T-helper 2 cell treated with Interferon-gamma antibody and Interleukin-4, amounts not matched to agents 5 μg/mL and 100 μg/mL, for 36 hours (primary cell): ENCODE data around the gene IL1B.
"Not testable (repeated sequence)": the region's sequence is repeated elsewhere in the genome, so short reads cannot be mapped to it uniquely, and the experiment has no call there.

ENCODE experiments used
- DNase-seq: peaks from one replicate; pipeline ENCODE4 v3.0.0; 2021; ENCODE audit warnings: low spot score
- H3K27ac Mint-ChIP-seq: one replicate; pipeline ENCODE4 v1.8.0; 2021; ENCODE audit warnings: mild to moderate bottlenecking, mixed read lengths
- H3K27me3 Mint-ChIP-seq: one replicate; pipeline ENCODE4 v1.8.0; 2021; ENCODE audit warnings: low read depth, mixed read lengths
- H3K36me3 Mint-ChIP-seq: one replicate; pipeline ENCODE4 v1.8.0; 2021; ENCODE audit warnings: low read depth, mixed read lengths
- H3K4me1 Mint-ChIP-seq: one replicate; pipeline ENCODE4 v1.8.0; 2021; ENCODE audit warnings: low read depth, mixed read lengths
- H3K4me3 Mint-ChIP-seq: one replicate; pipeline ENCODE4 v1.8.0; 2022; ENCODE audit warnings: mild to moderate bottlenecking, moderate library complexity, mixed read lengths
- H3K9me3 Mint-ChIP-seq: one replicate; pipeline ENCODE4 v1.8.0; 2021; ENCODE audit warnings: mixed read lengths

IL1B gene

DNA sequence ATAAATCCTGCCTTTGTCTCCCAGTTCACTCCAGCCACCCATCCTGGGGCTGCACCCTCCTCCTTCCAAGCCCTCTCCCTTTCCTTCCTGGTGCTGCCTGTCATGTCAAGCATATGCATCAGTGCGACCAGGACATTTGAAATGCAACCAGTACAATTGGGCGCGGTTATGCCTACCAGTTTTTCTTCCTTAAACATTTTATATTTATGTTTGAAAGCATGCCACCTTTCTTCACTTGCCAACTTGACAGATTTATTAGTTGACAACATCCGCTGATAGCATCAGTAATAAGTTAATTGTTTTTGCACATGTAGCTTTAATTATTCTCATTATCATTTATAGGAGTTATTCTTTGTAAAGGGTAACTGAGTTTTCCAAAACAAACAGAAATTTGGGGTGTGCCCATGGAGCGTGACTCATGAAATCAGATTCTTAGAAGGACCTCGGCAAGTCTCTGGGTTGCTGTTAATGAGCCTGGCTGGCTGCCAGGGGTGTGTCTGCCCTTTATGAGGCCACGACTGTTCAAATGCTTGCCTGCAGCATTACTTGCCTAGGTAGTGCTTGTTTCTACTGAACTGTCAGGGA, 32.8 kb upstream of the IL1B start:
- peaks cover 8% of the 10 kb centered on the region for H3K4me1 Mint-ChIP-seq
- no peak overlapping the region for H3K4me3 Mint-ChIP-seq
- no peaks in the 10 kb centered on the region for H3K36me3 Mint-ChIP-seq
- H3K27ac Mint-ChIP-seq = no peak overlapping the region
- H3K9me3 Mint-ChIP-seq = peaks cover 10% of the 10 kb centered on the region
- no peak for DNase-seq
- peaks cover 35% of the 10 kb centered on the region for H3K27me3 Mint-ChIP-seq

GRCh38 chr2:112867701-112868631, 31.4 kb upstream of the IL1B start:
- H3K36me3 Mint-ChIP-seq = no peaks in the 10 kb centered on the region
- peaks cover 26% of the 10 kb centered on the region for H3K27me3 Mint-ChIP-seq
- H3K4me1 Mint-ChIP-seq = peaks cover 8% of the 10 kb centered on the region
- H3K4me3 Mint-ChIP-seq = no peak overlapping the region
- no peak for DNase-seq
- H3K27ac Mint-ChIP-seq = no peak overlapping the region
- peaks cover 14% of the 10 kb centered on the region for H3K9me3 Mint-ChIP-seq

DNA sequence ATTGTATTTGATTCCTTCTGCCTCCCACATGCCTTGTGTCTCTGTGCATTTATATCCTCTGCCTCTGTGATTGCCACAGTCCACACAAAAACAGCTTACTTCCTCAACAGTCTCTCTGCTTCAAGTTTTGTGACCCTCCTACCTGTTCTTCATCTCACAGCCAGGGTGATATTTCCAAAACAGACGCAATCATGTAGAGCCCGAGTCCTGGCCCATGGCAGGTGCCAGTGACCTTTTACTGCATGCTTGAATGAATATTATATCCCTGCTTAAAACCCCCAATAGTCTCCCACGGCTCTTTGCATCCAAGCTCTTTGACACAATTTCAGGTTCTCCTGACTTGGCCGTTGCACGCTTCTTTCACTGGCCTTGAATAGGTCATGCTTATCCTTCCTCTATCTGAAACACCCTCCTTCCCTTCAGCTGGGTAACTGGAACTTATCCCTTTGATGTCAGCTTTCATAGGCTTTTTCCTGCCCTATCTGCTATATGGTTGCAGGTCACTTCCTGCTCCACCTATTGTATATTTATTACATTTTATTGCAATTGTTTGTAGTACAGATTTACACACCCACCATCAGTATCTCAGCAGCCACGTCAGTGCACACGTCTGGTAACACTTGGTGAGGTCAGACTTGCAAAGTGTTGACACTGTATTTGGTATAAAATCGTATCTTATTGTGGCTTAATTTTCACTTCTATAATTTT, 29.7 kb upstream of the IL1B start:
- Mint-ChIP-seq H3K36me3 (no peaks in the 10 kb centered on the region), H3K9me3 (peaks cover 24% of the 10 kb centered on the region), H3K4me1 (peaks cover 8% of the 10 kb centered on the region), H3K4me3 (no peak overlapping the region), H3K27ac (no peak overlapping the region), H3K27me3 (peaks cover 12% of the 10 kb centered on the region)
- no peak for DNase-seq

DNA sequence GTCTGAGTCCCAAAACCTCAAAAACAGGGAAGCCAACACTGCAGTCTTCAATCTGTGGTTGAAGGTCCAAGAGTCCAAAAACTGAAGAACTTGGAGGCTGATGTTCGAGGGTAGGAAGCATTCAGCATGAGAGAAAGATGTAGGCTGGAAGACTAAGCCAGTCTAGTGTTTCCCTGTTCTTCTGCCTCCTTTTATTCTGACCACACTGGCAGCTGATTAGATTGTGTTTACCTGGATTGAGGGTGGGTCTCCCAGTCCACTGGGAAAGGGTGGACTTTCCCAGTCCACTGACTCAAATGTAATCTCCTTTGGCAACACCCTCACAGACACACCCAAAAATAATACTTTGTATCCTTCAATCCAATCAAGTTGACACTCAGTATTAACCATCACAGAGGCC, 27.5 kb upstream of the IL1B start:
- no peak overlapping the region for H3K27ac Mint-ChIP-seq

GRCh38 chr2:112859406-112860183, 23.0 kb upstream of the IL1B start:
- H3K27ac Mint-ChIP-seq, H3K4me1 Mint-ChIP-seq, DNase-seq, H3K4me3 Mint-ChIP-seq, H3K36me3 Mint-ChIP-seq: not testable (repeated sequence)
- peaks cover 10% of the 10 kb centered on the region for H3K27me3 Mint-ChIP-seq
- H3K9me3 Mint-ChIP-seq = peaks cover 48% of the 10 kb centered on the region

More for the DNA sequence above, 27.5 kb upstream of the IL1B start:
- Mint-ChIP-seq H3K9me3 (peaks cover 39% of the 10 kb centered on the region), H3K4me1 (peaks cover 6% of the 10 kb centered on the region), H3K4me3 (no peak overlapping the region), H3K27me3 (peaks cover 2% of the 10 kb centered on the region), H3K36me3 (peaks cover under 1% of the 10 kb centered on the region)
- no peak for DNase-seq

- Mint-ChIP-seq H3K4me1 (no peaks in the 10 kb centered on the region), H3K27ac (no peak overlapping the region), H3K9me3 (no peaks in the 10 kb centered on the region), H3K4me3 (no peak overlapping the region), H3K36me3 (no peaks in the 10 kb centered on the region), H3K27me3 (peaks cover 17% of the 10 kb centered on the region)
- no peak for DNase-seq
These were observed 14.0 kb upstream of the IL1B start for GRCh38 chr2:112850588-112850987.

GRCh38 chr2:112849956-112850355, 13.4 kb upstream of the IL1B start:
- no peak for DNase-seq
- H3K27me3 Mint-ChIP-seq = peaks cover 15% of the 10 kb centered on the region
- no peaks in the 10 kb centered on the region for H3K4me1 Mint-ChIP-seq
- H3K9me3 Mint-ChIP-seq = no peaks in the 10 kb centered on the region
- H3K4me3 Mint-ChIP-seq = no peak overlapping the region
- no peak overlapping the region for H3K27ac Mint-ChIP-seq
- no peaks in the 10 kb centered on the region for H3K36me3 Mint-ChIP-seq

- H3K4me3 Mint-ChIP-seq = no peak overlapping the region
- no peaks in the 10 kb centered on the region for H3K36me3 Mint-ChIP-seq
- no peaks in the 10 kb centered on the region for H3K4me1 Mint-ChIP-seq
- H3K27ac Mint-ChIP-seq = no peak overlapping the region
- H3K27me3 Mint-ChIP-seq = peaks cover 17% of the 10 kb centered on the region
- H3K9me3 Mint-ChIP-seq = no peaks in the 10 kb centered on the region
- no peak for DNase-seq
These were observed 12.3 kb upstream of the IL1B start for GRCh38 chr2:112848833-112849232.

DNA sequence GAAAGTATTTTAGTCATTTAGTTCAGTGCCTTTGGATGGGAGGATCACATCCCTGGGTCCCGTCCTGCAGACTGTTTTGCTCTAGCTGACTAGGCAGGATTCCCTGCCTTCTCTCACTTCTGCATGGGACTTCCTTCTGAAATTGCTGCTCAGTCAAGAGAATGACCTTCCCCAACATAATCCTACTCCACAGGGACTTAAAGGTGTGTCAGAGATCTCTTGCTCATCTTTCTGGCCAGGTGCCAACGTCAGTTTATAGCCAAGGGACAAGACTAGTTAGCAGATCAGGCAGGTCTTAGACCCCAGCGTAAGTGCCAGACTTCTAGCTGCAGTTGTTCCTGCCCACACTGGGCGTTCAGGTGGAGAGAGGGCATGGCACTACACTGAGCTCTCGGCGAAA, 9.5 kb upstream of the IL1B start:
- Mint-ChIP-seq H3K27ac (no peak overlapping the region), H3K4me3 (no peak overlapping the region), H3K4me1 (no peaks in the 10 kb centered on the region), H3K9me3 (no peaks in the 10 kb centered on the region), H3K27me3 (peaks cover 32% of the 10 kb centered on the region), H3K36me3 (no peaks in the 10 kb centered on the region)
- DNase-seq = no peak

DNA sequence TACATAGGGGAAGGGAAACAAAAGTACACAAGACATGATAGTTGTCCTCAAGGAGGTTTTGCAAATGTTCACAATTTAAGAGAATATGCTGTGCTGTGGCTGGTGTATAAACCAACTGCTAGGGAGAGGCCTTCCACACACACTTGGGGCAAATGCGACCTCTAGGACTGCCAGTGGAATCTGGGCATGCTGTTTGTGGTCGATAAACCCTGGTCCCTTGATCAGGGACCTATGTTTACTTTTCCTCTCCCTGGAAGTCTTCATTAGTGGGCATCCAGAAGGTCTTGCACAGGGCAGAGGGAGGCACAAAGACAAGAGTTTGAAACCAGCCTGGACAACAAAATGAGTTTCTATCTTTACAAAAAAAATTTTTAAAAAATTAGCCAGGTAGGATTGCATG, 7.3 kb upstream of the IL1B start:
- H3K36me3 Mint-ChIP-seq = no peaks in the 10 kb centered on the region
- no peaks in the 10 kb centered on the region for H3K4me1 Mint-ChIP-seq
- H3K9me3 Mint-ChIP-seq = no peaks in the 10 kb centered on the region
- no peak overlapping the region for H3K4me3 Mint-ChIP-seq
- H3K27me3 Mint-ChIP-seq = peaks cover 40% of the 10 kb centered on the region
- no peak for DNase-seq
- H3K27ac Mint-ChIP-seq = no peak overlapping the region

- H3K4me3 Mint-ChIP-seq = no peak overlapping the region
- no peak overlapping the region for H3K27ac Mint-ChIP-seq
- no peak for DNase-seq
- H3K27me3 Mint-ChIP-seq = peaks cover 41% of the 10 kb centered on the region
- no peaks in the 10 kb centered on the region for H3K36me3 Mint-ChIP-seq
- no peaks in the 10 kb centered on the region for H3K9me3 Mint-ChIP-seq
- H3K4me1 Mint-ChIP-seq = no peaks in the 10 kb centered on the region
These were observed 6.7 kb upstream of the IL1B start for GRCh38 chr2:112843288-112843687.

GRCh38 chr2:112841295-112842044, 4.9 kb upstream of the IL1B start:
- H3K4me3 Mint-ChIP-seq = no peak overlapping the region
- DNase-seq = no peak

GRCh38 chr2:112840068-112840445, 3.5 kb upstream of the IL1B start:
- no peak overlapping the region for H3K27ac Mint-ChIP-seq
- no peak for DNase-seq
- no peak overlapping the region for H3K4me3 Mint-ChIP-seq
- no peaks in the 10 kb centered on the region for H3K9me3 Mint-ChIP-seq
- no peaks in the 10 kb centered on the region for H3K4me1 Mint-ChIP-seq
- peaks cover 42% of the 10 kb centered on the region for H3K27me3 Mint-ChIP-seq
- H3K36me3 Mint-ChIP-seq = no peaks in the 10 kb centered on the region

More at GRCh38 chr2:112841295-112842044, 4.9 kb upstream of the IL1B start:
- Mint-ChIP-seq H3K4me1 (no peaks in the 10 kb centered on the region), H3K27me3 (peaks cover 42% of the 10 kb centered on the region), H3K36me3 (no peaks in the 10 kb centered on the region), H3K27ac (no peak overlapping the region), H3K9me3 (no peaks in the 10 kb centered on the region)
